C4-2B (cell line): ENCODE results near the gene TXNDC12.

ENCODE experiments used
- ZFX ChIP-seq: fragments of 450-650 bp; IDR thresholded peaks from 2 replicates; pipeline ENCODE4 v1.6.1; 2017
- TF ChIP-seq, protein P1 (sequence below): fragments of 450-650 bp; conservative IDR thresholded peaks from 2 replicates; pipeline ENCODE4 v1.5.1; 2017; ENCODE audit warnings: mild to moderate bottlenecking

DNA sequence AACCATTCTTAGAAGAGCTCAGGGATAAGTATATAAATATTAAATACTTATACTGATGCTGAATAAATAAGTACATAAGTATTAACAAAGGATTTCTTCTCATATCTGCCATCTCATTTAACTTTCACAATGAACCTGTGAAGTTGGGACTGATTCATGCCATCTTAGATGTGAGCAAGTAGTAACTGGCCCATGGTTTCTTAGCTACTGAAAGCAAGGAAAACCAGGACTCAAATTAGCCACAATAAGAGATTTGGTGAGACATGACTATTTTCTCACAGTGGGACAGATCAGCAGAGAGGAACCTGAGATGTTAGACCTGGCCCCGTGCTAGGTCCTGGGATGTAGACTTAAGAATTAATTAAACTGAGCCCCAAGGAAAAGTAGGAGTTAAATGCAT, 56.3 kb downstream of the TXNDC12 start:
- TF ChIP-seq, protein P1, sequence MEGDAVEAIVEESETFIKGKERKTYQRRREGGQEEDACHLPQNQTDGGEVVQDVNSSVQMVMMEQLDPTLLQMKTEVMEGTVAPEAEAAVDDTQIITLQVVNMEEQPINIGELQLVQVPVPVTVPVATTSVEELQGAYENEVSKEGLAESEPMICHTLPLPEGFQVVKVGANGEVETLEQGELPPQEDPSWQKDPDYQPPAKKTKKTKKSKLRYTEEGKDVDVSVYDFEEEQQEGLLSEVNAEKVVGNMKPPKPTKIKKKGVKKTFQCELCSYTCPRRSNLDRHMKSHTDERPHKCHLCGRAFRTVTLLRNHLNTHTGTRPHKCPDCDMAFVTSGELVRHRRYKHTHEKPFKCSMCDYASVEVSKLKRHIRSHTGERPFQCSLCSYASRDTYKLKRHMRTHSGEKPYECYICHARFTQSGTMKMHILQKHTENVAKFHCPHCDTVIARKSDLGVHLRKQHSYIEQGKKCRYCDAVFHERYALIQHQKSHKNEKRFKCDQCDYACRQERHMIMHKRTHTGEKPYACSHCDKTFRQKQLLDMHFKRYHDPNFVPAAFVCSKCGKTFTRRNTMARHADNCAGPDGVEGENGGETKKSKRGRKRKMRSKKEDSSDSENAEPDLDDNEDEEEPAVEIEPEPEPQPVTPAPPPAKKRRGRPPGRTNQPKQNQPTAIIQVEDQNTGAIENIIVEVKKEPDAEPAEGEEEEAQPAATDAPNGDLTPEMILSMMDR, result no peak
- TF ChIP-seq ZFX, result no peak
